GM10847 (cell line): ENCODE data around the gene HTT.
A peak's percentile ranks its signal among the peaks of the same experiment; 100 is the strongest.

Experiments
- POLR2A ChIP-seq: IDR thresholded peaks from 2 replicates; pipeline ENCODE4 v1.6.1; 2011; ENCODE audit not compliant: insufficient read length; ENCODE audit errors: extremely low read depth

HTT gene

DNA sequence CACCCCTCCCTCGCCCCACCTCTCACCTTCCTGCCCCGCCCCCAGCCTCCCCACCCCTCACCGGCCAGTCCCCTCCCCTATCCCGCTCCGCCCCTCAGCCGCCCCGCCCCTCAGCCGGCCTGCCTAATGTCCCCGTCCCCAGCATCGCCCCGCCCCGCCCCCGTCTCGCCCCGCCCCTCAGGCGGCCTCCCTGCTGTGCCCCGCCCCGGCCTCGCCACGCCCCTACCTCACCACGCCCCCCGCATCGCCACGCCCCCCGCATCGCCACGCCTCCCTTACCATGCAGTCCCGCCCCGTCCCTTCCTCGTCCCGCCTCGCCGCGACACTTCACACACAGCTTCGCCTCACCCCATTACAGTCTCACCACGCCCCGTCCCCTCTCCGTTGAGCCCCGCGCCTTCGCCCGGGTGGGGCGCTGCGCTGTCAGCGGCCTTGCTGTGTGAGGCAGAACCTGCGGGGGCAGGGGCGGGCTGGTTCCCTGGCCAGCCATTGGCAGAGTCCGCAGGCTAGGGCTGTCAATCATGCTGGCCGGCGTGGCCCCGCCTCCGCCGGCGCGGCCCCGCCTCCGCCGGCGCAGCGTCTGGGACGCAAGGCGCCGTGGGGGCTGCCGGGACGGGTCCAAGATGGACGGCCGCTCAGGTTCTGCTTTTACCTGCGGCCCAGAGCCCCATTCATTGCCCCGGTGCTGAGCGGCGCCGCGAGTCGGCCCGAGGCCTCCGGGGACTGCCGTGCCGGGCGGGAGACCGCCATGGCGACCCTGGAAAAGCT, at the start of gene HTT, which contains the start of gene HTT-AS:
Gene HTT (plus strand): TSS at position 604 of the 768 bp plus-strand sequence. CDS start 145 bp downstream, at position 749.
Gene HTT-AS (minus strand): TSS at position 461 of the 768 bp plus-strand sequence.
- peak; percentile 58 for TF ChIP-seq POLR2A

DNA sequence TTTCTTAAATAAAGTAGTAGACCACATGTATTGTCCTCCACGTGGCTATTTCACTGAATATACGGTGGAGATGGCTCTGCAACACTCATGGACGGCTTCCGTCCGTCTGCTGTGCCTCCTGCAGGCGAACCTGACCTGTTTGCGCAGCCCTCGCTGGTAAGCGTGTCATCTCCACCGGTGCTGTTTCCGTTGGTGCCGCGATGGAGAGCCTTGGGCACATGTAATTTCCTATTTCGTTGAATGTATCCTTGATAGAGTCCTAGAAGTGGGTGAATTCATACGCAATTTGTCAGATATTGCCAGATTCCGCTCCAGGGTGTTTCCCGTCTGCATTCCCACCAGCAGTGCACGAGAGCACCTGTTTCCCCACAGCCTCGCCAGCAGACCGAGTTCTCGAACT, 48.6 kb upstream of the HTT start:
- no peak for TF ChIP-seq POLR2A

DNA sequence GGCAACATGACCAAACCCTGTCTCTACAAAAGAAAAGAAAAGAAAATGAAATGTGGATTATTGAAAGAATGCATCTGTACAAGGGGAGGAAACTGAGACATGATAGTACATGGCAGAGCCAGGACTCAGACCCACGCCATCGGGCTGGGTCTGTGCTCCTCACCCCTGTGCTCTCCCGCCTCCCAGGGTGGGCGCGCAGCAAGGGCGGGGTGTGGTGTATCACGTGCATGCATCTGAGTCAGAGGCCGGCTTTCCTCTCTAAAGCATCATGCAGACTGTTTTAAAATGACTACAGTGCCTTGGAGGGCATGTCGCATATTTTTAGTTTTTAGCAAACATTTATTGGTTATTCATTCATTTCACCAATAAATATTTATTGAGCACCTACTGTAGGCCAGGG, 47.9 kb upstream of the HTT start:
- TF ChIP-seq POLR2A: no peak

DNA sequence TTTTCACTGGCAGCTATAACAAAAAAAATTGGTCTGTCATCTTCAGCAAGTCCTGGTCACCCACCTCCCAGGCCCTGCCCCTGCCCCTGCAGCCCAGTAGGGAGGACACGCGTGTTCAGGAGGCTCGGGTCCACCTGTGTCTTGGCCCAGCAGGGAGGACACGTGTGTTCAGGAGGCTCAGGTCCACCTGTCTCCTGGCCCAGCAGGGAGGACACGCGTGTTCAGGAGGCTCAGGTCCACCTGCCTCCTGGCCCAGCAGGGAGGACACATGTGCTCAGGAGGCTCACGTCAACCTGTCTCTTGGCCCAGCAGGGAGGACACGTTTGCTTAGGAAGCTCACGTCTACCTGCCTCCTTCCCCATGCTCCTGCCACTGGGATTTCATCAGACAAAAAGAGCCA, 45.0 kb upstream of the HTT start:
- no peak for TF ChIP-seq POLR2A

DNA sequence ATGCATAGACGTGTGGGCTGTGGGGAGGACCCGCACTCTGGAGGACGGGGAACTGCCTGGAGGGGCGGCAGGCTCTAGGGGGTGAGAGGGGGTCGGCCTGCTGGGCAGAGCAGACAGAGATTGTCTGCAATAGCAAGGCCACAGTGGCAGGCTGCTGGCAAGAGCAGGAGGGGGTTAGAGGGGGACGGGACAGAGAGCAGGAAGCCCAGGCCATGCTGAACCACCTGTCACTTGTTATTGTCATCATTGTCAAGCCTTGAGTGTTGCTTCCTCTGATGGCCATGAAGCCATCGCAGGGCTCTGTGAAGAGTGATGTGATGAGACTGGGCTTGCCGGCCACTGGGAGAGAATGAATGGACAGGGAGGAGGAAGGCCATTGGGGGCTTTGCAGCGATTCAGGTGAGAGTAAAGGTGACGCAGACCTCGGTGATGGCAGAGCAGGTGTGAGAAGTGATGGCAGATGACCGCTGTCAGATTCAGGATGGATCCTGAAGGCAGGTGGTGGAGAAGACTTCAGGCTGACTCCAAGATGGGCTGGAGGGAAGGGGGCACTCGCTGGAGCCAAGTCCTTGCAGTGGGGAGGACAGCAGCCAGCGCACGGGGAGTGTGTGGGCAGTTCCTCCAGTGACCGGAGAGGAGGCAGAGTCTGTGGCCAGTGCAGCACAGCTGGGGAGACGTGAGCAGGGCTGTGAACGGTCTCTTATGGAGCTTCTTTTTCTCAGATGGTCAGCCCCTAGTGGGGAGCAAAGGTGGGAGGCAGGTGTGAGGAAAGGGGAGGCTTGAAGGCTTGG, 43.7 kb upstream of the HTT start:
- TF ChIP-seq POLR2A: no peak

DNA sequence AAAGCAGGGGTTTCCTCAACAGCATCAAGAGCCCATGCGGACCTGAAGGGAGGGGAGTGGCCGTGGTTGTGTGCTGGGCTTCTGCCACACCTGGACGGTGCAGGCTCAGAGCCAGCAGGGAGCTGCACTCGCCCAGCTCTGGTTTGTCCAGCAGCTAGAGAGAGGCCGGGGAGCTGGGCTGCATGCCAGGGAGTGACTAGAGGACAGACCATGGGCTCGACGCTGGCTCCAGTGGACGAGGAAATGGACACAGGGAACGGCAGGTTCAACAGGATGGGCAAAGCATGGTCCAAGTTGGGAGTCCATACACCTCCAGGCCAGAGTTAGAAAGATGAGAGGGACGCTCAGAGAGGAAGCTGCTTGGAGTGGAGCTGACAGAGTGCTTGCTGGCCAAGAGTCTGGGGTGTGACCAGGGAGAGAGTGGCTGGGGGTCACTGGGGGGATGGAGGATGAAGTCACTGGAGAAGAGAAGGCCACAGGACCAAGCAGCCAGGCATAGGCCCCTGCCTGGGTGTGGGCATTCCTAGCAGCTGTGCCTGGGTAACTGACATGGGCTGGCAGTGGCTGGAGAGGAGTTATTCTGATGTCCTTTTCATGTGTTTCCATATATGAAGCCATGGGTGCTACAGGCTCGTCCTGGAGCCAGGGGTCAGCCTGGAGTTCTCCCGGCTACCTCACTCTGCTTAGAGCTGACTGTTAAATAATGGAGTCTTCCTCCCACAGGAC, 43.0 kb upstream of the HTT start:
- TF ChIP-seq POLR2A: no peak

DNA sequence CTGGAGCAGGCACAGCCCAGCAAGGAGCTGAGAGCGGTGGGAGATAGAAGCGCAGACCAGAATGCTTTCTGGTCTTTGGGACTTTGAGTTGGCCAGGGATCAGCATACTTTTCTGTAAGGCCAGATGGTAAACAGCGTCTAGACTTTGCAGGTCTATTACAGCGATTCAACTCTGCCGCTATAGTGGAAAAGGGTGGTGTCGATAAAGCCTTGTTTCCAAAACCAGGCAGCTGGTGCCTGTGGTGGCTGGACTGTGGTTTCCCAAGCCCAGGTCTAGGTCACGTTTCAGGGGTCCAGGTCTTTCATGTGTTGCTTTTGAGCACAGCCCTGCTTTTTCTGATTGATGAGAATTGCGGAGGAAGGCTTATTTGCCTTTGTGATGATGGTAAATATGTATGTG, 40.2 kb upstream of the HTT start:
- no peak for TF ChIP-seq POLR2A

DNA sequence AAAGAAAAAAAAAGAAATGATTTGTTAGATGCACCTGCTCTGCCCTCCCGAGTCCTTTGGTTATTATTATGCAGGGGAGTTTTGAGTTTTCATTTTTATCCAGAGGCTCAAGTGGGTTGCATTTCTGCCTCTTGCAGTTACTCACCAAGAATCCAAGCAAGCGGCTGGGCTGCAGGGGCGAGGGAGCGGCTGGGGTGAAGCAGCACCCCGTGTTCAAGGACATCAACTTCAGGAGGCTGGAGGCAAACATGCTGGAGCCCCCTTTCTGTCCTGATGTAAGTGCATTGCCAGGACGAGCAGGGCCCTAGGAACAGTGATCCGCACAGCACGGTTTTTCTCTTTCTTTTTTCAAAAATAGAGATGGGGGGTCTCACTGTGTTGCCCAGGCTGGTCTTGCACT, 39.2 kb upstream of the HTT start:
- no peak for TF ChIP-seq POLR2A

DNA sequence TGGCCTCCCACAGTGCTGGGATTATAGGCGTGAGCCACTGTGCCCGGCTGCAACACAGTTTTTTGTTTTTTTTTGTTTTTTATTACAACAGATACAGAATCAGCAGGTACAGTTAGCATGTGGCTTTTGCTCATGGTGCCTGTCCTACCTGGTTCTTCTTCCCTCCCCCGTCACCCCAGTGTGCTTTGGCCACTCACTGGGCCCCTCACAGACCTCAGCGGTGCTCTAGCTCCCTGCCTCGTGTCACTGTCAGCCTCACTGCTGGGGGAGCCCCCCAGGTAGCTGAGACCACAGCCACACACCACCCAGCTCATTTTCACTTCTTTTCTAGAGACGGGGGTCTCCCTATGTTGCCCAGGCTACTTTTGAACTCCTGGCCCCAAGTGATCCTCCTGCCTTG, 38.8 kb upstream of the HTT start:
- TF ChIP-seq POLR2A: no peak

DNA sequence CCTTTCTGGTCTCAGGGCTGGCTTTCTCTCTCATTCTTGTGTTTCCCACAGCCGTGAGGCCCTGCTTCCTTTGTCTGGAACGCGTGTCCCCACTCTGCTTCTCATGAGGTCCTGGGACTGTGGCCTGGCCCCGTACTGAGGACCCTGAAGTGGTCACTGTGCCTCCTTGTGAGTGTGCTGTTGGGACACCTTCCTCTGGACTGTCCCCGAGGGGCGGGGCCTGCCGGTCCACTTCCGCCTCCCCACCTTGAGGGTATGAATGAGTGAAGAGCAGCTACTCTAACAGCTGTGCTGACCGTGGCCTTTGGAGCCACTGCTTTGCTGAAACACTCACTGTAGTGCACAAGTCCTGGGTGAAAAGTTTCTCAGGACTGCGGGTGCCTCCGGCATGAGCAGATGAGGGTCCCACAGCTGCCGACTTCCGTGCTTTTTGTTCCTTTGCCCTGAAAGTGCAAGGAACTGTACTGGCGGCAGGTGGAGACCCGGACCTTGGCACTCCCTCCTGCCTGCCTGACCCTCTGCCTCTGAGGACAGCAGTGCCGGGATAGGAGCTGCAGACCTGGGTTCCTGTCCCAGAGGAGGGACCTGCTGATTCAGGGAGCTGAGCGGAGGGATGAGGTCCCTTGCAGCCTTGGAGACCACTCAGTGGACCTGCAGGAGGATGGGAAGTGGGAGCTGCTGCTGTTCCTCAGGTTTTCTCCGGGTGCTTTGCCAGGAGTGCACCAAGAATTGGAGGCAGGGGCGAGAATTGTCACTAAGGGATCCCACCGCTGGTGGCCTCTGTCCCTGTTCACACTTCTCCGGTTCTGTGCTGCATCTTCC, 38.1 kb upstream of the HTT start:
- no peak for TF ChIP-seq POLR2A

DNA sequence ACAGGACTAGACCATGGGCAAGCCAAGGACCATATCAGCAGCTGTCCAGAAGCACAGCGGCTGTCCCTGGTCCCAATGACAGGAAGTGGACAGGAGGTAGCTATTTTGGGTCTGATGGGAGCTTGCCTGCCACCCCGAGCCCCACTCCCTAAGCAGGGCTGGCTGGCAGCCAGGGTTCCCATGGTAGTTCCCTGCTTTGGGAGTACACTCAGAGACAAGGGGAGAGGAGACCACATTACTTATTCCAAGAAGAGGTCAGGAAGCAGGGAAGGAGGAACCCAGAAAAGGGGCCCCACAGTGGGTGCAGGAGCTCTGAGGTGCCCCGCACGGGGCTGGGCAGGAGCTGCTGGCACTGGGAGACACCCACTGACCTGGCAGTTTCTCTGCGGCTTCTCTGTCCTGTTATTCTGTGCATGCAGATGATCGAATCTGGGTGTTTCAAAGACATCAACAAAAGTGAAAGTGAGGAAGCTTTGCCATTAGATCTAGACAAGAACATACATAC, 36.5 kb upstream of the HTT start:
- TF ChIP-seq POLR2A: no peak

DNA sequence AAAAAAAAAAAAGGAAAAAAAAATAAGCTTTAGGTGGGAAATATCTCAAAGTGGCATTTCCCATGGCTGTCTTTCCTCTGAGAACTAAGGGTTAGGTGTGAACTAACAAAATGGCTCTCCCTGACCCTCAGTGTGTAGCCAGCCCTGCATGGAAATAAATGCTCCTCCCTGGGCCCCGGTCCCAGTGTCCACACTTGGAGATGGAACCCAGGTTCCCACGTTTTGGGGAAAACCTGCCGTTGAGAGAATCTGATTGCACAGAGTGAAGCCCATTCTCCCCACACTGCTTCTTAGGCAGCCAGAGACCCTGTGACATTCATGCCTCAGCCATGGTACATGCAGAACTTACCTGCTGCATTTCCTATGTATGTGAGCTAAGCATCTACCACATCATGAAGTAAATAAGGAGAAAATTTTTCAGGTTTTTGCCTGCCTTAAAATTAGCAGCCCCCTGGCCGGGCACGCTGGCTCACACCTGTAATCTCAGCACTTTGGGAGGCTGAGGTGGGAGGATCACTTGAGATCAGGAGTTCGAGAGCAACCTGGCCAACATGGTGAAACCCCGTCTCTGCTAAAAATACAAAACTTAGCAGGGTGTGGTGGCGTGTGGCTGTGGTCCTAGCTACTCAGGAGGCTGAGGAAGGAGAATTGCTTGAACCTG, 34.6 kb upstream of the HTT start:
- no peak for TF ChIP-seq POLR2A

DNA sequence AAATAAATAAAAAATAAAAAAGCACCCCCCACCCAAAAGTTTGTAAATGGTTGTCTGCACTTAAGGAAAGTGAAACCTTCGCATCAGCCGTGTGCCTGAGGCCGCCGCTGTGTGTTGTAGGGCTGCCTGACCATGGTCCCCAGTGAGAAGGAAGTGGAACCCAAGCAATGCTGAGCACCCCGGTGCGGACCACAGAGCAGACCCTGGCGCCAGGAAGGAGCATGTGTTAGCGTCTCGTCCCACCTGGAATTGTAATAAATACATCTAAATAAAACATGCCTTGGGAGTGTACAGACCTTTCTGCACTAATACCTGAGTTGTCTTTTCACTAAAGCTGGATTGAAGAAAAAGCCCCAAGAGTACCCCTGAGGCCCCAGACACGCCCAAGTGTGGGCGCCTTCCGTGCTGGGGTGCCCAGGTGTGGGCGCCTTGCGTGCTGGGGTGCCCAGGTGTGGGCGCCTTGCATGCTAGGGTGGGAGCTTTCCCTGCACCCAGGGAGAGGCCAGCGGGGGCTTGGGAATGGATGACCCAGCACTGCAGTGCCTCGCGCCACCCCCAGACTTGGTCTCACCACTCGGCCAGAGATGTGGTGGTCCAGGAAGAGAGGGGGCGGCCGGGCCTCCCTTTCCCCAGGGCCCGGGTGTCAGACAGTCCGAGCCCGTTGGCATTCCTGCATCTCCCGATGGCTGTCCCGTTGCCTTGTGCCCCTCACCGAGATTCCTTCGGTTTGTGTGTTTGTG, 33.9 kb upstream of the HTT start:
- peak; percentile 30 for TF ChIP-seq POLR2A
